Cerebellar nuclear complex (tissue), 1 donor: ENCODE measurements around the gene MAN2B2.
A peak's percentile ranks its signal among the peaks of the same experiment; 100 is the strongest.

Experiments used
- DNase-seq, 2 experiments: peaks; one replicate each; lab custom pipeline; 2025; lab: John Stamatoyannopoulos, UW

MAN2B2 gene

DNA sequence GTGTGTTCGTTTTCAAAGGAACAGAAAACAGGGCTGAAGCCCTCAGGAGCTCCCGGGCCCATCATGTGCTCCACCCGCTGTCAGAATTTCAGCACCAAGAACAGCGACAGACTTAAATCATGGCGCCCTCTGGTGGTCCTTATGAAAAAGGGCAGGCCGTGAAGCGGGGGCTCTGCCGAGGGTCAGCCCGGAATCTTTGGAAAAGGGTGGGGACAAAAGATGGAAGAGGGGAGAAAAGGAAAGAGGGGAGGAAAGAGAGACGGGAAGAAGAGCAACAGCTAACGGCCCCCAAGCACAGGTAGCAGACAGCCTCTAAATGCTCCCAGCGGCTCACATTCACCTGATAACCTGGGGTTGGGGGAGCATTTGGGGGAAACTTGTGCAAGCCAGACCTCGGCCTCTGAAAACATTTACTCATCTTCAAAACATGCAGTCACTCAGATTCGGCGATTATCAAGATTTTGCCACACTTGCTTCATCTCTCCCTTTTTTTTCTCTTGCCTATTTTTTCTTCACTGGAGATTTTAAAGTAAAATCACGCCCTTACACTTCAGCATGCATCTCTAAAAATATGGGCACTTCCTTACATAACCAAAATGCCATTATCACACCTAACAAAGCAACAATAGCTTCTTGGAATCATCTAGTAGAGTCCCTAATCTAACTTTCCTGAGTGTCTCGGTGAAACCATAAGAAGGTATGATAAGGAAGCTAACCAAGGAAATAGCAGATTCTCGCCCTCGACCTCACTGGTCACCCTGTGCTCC lies 28.1 kb upstream of the MAN2B2 start:
- peak in 1 of 2 experiments; percentile 10 for DNase-seq

DNA sequence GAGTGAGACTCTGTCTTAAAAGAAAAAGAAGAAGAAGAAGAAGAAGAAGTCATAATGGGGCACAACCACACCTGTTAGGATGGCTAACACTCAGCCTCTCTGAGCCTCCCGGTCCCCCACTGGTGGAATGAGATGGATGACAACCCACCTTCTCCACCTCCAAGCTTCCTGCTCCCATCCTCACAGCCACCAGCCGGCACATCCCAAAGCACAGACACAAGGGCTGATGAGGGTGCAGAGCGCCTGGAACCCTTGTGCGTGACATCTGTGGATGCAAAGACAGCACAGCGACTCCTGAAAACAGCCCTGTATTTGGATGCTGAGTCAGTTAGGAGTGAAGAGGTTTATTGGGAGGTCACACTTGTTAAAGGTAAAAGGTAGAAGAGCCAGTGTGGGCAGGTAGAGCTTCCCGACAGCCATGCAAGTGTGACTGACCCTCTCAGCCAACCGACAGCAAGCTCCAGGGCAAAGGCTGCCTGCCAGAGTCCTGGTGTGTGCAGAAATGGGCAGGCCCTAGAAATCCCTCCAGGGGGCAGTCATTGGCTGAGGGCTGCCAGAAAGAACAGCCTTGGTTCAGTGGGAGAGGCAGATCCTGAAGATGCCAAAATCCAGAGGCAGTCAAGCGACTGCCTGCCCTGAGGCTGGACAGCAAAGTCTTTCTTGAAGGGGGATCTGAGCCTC lies 26.6 kb upstream of the MAN2B2 start:
- peak in 1 of 2 experiments; percentile 3 for DNase-seq

DNA sequence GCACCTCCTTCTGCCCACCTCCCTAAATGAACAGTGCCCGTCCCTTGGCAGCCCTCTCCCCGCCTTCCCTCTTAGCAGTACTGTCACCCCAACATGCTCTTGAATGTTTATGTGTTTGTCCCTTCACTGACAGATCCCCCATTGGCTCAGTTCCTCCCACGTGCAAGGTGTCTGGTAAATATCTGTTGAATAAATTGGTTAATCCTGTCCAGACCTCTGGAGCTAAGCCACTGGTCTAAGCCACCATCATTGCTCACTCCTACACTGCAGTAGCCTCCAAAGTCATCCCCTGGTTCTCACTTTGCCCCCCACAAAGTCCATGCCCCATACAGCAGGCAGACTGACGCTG lies 26.1 kb upstream of the MAN2B2 start:
- no peak for DNase-seq

GRCh38 chr4:6549445-6549844 lies 25.5 kb upstream of the MAN2B2 start:
- DNase-seq = no peak

DNA sequence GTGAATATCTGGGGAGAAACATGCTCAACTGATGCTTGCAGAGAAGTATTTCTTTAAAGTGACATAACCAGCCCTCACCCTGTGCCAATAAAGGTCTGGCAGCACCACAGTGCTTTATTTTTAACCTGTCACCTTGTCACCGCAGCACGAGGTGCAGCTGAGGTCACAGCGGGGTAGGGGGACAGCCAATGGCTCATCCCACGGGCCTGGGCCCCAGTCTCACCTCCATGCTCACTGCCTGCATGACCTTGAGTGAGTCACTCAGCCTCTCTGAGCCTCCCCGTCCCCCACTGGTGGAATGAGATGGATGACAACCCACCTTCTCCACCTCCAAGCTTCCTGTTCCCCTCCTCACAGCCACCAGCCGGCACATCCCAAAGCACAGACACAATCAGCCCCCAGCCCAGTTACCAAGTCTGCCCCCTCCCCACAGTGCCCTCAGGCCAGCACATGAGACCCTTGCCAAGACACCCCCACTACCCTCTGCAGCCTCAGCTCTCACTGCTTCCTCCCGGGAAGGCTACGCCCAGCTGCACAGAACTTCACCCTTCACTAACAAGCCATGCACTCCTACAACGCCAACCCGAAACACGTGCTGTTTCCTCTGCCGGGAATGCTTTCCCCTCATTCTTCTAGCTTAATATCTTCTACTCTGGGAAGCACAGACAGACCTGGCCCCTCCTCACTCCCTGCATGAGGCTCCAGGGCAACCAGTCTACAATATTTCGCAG lies 24.9 kb upstream of the MAN2B2 start:
- DNase-seq = no peak

DNA sequence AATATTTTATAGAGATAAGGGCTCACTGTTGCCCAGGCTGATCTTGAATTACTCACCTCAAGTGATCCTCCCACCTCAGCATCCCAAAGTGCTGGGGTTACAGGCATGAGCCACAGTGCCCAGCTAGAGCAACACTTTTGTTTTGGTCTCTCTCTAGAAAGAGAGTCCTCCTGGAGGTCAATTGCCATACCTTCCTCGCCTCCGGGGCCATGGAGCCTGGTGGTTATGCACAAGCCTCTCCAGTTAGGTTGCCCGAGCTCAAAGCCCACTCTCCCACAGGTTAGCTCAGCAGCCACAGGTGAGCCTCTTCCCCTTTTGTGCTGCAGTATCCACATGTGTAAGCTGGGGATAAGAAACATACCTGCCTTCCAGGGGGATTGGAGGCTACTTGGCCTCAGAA lies 24.2 kb upstream of the MAN2B2 start:
- no peak for DNase-seq

DNA sequence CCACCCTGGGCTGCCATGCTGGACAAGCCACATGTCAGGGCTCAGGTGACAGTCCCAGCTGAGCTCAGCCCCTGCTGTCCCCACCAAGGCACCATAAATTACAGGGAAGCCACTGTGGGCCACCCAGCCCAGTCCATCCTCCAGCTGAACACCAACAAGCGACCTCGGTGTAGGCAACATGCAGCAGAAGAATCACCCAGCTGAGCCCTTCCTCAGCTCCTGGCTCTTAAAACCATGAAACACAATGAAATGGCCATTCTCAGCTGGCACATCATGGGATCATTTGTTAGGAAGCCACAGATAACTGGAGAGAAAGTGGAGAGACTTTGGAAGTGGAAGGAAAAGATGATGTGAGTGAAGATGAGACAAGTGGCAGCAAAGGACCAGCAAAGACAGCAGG lies 23.3 kb upstream of the MAN2B2 start:
- no peak for DNase-seq

- no peak for DNase-seq
These were observed 19.5 kb upstream of the MAN2B2 start for GRCh38 chr4:6555519-6555918.

DNA sequence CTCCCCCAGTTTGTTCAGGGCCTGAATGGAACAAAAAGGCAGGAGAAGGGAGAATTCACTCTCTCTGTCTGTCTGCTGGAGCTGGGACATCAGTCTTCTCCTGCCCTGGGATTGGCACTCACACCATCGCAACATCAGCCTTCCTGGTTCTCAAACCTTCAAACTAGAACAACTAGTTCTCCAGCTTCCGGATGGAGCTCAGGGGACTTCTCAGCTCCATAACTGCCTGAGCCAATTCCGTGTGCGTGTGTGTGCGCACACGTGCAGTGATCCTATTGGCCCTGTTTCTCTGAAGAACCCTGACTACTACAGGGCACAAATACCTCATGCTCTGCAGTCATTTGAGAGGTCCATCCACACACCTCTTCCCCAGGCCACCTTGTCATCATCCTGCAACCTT lies 18.7 kb upstream of the MAN2B2 start:
- no peak for DNase-seq

- no peak for DNase-seq
These were observed 17.8 kb upstream of the MAN2B2 start for GRCh38 chr4:6557185-6557584.

DNA sequence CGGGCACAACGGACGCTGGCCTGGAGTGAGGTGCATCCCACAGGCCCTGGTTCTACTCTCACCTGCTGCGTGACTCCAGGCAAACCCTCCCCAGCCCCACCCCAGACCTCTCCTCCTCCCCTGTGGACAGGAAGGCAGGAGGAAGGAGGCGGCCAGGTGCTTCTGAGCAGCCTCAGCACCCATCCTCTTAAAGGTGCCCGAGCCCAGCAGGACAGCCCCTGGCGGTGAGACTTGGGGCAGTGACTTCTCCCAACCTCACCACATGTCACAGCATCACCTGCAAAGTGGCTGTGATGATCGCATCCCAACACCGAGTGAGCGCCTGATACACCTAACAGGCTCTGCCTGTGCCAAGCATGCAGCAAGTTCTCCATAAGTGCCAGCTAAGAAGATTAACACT lies 17.1 kb upstream of the MAN2B2 start:
- DNase-seq = no peak

DNA sequence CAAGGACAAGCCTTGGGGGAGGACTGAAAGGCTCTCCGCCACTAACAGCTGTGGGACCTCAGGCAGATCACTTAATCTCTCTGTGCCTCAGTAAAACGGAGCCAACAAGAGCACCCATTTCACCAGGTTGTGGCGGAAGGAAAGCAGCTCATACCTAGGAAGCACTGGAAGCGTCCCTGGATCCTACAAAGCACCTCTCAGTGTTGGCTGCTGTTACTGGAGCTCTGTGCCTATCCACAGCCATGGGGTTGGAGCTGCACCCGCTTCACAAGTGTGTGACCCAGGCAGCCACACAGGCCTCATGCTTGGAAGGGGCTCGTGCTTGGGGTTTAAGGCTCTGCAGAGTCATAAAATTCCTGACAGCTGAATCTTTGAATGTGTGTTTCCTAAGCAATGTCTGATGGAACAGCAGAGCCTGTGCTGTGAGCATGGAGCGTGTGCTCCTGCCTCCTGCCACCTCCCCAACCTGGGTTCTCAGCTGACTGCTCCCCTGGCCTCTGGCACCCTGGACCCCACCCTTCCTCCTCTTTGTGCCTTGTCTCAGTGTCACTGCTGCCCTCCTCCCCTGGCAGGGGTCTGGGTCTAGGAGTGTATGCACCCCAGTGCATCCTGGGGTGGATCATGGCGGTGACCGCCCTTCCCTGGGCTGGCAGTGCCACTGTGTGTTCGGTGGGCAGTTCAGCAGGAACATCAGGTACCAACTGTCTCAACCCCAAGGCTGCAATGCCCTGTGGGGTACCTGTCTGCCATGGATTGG lies 14.4 kb upstream of the MAN2B2 start:
- no peak for DNase-seq

DNA sequence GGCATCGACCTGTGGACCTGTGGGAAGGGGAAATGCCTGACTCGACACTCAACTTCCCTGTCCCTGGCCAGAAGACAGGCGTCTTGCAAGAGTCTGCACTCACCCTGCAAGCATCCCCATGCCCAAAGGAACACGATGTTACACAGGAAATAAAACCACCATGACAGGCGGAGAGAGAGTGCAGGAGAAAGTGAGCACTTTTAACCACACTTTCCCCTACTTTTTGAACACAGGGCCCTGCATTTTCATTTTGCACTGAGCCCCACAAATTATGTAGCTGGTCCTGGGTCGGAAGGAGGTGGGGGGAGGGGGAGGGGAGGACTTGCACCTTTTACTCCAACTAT lies 13.8 kb upstream of the MAN2B2 start:
- DNase-seq = no peak

DNA sequence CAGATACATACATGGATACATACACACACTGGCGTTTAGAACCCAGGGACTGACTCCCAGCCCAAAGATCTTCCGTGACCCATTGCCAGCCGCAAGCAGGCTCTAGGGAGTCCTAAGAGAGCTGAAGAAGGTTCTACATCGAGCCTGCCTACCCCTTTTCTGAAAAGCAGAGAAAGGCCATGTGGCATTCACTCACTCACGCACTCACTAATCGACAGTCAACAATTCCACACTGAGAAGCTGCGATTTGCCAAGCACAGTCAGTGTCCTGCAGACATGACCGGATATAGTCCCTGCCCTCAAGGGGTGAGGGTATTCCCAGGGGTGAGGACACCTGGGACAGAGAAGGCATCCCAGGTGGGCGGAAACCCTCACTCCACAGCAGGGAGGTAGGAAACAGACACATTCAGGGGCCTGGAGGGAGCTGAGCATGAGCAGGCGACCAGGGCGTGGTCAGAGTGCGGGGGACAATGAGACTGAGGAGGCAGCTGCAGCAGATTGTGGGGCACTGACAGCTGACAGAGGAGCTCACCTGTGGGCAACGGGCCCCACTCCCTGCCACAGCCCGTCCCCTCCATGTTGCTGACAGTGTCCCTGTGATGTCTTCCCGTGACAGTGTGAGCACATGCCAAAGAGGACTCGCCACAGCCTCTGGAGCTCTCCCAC lies 13.2 kb upstream of the MAN2B2 start:
- DNase-seq = no peak

GRCh38 chr4:6562931-6563901 lies 11.8 kb upstream of the MAN2B2 start:
- no peak for DNase-seq

- DNase-seq = no peak
These were observed 10.9 kb upstream of the MAN2B2 start for GRCh38 chr4:6563935-6564645.

DNA sequence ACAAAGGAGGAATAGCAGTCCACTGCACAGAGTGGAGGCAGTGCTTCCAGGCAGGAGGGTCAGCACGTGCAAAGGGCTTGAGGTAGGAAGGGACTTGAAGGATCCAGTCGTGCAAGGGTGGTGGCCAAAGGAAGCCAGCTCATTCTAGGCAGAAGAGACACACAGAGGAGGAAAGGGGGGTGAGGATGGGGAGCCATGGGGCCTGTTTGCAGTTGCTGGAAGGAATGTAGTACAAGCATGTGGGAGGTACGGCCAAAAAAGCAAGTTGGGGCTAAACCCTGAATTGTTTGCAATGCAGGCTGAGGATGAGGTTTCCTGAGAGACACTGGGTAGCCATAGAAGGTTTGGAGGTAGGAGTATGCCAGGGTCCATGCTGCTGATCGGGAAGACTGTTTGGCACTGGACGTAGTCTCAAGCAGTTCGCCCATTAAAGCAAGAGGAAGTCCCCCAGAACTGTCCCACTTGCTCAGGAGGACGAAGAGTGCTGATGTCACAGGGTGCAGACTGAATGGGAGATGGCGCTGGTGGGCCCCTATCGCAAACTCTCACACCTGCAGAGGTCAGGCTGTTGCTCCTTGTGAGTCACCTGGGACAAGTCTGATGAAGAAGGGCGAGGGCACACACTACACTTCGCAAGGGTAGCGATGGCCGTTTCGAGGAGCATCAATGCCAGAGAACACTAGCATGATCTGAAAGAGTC lies 9.1 kb upstream of the MAN2B2 start:
- no peak for DNase-seq

GRCh38 chr4:6566391-6567190 lies 8.4 kb upstream of the MAN2B2 start:
- DNase-seq = no peak

DNA sequence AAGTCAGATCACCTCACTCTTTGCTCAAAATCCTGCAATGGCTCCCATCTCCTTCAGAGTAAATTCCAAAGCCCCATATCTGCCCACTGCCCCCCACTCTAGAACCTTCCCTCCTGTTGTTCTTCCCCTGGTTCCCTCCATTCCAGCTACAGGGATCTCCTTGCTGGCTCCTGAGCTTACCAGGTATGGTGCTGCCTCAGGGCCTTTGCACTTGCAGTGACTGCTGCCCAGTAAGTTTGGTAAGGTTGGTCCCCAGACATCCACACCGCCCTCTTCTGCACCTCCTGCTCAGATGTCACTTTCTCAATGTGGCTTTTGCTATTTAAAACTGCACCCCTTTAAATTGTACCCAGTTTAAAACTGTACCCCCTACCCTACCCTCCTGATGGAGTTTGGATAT lies 7.8 kb upstream of the MAN2B2 start:
- DNase-seq = no peak
